Fibroblast of skin of abdomen (primary cell): ENCODE measurements around the gene PUM1.
A peak's percentile ranks its signal among the peaks of the same experiment; 100 is the strongest.

Experiments
- DNase-seq: peaks from one replicate; pipeline ENCODE4 v3.0.0-alpha.2; 2013

The PUM1 gene

DNA sequence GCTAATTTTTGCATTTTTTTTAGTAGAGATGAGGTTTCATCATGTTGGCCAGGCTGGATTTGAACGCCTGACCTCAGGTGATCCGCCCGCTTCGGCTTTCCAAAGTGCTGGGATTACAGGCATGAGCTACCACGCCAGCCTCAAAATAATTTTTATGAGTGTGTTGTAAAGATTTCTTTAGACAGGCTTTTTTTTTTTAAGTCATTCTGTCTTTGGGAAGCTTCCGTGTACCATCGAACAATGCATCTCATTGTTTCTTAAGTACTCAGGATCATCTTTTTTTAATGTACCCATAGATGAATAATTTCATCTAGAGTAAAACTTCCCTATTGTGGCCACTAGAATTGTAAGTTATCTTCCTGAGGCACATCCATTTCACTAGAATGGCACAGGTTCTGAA, 137.3 kb downstream of the PUM1 start:
- no peak for DNase-seq

DNA sequence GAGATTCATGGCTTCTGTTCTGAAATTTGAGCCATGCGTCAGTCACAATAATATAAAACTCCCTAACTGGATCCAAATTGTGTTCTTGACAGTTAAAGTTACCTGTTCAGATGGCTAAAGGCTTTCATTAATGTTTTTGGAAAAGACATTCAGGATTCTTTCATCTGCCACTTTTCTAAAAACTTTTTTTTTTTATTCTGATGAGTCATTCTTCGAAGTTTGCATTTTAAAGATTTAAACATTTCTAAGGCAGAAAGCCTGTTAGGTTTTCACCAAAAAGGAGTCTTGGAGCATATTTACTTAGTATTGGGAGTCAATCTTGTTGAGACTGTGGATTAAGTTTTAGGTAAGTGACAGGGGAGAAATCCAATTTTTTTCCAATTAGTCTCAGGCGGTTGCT, 138.1 kb downstream of the PUM1 start:
- no peak for DNase-seq

DNA sequence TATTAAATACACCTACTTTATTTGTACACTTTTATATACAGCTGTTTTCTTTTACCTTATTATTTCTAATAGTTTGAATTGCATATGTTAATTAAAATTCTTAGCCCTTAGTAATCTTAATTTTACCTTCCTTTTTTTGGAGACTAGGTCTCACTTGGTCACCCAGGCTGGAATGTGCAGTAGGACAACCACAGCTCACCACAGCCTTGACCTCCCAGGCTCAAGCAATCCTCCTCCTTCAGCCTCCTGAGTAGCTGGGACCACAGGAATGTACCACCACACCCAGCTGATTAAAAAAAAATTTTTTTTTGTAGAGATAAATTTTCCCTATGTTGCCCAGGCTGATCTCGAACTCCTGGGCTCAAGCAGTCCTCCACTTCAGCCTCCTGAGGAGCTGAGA, 141.9 kb downstream of the PUM1 start:
- DNase-seq: peak; percentile 46

DNA sequence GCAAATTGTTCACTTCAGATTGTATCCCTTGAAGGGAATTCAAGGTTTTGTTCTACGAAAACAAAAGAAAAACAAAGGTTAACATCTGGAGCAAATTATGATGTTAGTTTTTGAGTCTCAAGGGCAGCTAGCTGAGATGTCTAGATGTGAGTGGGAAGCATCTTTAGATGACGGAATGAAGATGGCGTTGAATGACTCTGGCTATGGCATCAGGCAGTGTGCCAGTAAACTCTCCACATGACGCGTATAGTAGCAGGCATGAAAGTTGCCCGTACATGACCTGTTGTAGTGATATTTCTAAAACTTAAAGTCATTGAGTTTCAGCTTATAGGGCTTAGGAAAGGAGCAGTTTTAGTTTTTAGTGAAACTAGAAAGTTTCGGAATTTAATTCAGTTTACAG, 144.7 kb downstream of the PUM1 start:
- no peak for DNase-seq

DNA sequence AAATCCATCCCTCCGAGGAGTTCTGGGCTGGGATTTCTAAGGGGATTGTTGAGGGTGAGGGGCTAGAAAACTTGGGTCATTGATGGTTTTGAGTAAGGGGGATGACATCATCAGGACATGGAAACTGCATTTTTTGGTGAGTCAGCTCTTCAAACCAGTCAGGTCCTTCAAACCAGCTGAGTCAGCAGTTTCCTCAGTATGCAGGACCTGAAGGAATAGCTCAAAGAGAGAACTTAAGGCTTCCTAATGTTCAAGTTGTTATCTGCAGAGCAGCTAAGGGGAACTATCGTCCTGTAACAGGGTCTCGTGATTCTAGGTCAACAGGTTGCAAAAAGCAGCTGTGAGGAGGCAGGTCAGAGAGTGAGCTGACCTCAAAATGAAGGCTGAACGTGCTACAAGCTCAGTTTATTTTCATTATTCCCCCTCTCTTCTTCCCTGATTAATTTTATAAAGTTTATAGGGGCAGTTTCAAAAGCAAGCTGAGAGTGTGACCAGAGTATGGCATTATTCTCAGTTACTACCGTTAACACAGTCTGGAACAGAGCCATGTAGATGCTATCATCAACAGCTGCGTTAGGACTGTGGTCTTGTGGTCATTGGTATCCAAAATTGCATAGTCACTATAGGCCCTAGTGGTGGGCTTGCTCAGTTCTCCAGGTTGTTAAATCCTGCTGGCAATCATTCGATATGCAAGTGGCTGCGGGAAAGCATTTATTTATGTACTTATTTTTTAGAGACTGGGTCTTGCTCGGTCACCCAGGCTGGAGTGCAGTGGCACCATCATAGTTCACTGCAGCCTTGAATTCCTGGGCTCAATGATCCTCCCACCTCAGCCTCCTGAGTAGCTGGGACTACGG, 146.3 kb downstream of the PUM1 start:
- peak; percentile 75 for DNase-seq

DNA sequence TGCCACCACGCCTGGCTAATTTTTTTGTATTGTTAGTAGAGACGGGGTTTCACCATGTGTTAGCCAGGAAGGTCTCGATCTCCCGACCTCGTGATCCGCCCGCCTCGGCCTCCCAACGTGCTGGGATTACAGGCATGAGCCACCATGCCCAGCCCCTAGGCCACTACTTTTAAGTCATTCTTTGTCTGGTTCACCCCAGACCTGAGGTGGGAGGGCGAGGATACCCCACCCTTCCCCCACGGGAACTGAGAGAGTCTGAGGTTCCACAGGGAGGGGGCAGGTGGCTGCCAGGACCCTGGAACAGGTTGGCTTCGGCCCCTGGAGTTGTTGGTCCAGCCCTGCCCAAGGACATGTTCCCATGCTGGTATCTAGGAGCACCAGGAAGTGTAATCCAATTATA, 149.2 kb downstream of the PUM1 start:
- no peak for DNase-seq

DNA sequence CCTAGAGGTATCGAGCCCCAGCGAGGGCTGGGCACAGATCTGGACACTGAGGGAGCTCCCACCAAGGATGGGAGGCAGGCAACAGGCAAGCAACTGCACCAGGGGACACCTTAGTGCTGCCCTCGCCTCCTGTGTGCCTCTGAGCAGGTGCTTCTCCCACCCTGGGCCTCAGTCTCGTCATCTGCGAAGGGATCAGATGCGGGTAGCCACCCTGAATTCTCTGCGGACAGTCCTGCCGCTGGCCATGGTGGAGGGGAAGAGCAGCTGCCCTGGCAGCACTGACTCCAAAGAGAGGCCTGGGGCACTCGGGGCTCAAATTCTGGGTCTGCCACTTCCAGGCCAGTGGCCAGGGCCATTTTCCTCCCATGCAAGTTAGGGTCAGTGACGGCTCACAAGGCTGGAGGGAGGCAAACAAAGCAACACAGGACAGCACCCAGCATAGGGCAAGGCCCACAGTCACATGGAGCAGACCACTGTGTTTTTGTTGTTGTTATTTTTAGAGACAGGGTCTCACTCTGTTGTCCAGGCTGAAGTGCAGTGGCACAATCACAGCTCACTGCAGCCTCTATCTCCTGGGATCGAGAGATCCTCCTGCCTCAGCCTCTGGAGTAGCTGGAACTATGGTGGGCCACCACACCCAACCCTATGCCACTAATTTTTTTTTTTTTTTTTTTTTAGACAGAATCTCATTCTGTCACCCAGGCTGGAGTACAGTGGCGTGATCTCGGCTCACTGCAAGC, 149.9 kb downstream of the PUM1 start:
- DNase-seq: no peak

DNA sequence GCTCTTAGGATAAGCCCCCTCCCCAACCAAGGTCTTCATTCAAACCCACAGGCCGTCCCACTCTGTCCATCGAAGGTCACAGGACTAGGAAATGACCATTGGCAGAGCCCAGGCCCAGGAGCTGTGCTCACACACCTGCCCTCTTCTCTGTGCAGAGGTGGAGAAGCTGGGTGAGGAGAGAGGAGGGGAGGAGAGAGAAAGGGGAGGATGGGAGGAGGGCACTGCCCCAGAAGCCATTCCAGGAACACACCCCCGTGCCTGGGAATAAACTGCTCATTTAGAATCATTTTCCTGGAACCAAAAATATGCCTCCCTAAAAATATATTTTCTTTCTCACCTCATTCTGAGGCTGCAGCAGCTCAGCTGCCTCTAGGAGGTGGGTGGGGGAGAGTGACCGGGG, 150.6 kb downstream of the PUM1 start:
- DNase-seq: no peak

DNA sequence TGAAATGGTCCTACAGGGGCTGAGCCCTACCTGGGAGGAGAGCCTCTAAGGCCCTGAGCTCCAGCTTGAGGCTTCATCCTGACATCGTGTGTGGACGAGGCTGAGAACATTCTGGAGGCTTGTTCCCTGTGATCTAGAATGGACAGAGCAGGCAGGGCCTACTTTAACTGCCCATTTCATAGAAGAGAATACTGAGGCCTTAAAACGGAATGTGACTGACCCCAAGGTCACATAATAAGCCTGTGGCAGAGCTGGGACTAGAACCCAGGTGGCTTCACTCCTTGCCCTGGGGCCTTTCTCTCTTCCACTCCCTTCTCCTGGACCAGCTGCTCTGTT, 151.0 kb downstream of the PUM1 start:
- no peak for DNase-seq

DNA sequence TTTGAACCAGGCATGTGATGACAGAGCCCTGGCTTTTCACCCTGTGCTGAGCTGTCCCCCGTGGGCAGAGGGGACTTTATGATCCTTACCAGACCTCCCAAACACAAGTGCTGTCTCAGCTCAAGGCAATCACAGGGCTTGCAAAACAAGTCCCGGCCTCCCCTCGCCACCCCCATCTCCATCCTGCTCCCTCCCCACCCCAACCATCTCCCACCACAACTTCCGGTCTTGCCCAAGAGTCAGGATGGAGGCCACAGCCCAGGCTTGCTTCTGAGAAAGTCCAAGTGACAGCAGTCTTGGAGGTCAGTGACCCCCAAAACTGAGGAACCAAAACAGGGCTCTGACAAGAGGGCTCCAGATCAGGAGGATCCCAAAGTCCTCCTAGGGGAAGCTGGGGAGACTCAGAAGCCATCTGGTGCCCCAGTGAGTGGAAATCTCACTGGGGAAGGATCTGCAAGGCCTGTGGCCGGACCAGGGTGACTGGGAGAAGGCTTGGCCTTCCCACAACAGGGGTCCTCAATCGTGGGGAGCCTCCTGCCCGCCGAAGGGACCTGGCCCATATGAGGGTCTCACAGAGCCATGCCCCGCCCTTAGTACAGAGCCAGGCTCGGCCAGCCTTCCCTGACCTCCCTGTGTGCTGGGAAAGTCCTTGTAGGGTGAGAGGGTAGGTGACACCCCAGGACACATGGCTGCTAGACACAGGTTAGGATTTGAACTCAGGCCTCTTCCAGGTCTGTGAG, 152.4 kb downstream of the PUM1 start:
- DNase-seq: no peak

DNA sequence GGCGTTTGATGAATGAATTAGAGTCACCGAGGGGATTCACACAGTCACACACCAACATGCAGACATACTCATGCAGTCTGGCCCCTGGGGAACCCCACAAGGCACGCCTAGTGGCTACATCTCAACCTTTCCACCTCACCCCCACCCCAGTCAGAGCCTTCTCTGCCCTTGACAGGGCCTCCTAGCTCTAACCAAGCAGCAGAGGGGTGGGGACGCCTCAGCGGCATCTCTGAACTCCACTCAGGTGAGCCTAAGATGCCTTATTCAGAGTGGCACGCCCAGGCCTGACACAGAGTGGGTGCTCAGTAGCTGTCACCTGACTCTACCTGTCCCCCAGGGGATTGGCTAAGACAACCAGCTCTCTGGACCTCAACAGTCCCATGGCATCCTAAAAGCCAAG, 153.3 kb downstream of the PUM1 start:
- no peak for DNase-seq

DNA sequence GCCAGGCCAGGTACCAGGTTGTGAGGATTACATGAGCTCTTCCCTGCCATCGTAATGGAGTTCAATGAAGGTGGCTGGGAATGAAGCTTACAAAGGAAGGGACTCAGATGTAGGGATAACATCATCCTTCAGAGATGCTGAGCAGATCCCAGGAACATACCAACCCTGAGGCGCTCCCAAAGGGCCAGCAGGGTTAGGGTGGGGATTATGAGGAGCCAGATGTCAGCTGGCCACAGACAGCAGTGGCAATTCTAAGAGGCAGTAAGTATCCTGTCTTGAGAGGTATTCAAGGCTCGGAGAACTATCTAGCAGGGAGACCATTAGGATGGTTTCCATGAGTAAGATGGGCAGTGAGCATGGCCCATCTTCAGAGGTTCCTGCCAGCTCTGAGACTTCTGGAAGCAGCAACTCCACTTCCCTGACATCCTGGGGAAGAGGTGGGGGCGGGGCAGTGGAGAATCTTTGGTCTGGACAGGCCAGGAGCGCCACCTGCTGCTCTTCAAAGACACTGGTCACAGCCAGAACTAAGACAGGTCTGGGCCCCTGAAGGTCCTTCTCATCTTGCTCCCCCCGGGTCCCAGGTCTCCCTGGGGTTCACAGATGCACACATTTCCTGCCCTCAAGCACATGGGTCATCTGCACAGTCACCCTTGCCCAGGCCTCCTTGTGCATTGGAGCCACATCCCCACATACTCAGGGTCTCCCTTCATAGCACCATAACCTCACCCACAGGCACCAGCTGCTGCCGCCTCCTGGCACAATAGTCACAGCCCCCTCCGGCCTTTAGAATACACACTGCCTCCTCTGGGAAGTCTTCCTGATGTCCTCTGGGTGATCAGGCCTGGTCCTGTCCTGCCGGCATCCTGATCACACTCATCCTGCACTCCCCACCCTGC, 154.2 kb downstream of the PUM1 start:
- peak; percentile 84 for DNase-seq

DNA sequence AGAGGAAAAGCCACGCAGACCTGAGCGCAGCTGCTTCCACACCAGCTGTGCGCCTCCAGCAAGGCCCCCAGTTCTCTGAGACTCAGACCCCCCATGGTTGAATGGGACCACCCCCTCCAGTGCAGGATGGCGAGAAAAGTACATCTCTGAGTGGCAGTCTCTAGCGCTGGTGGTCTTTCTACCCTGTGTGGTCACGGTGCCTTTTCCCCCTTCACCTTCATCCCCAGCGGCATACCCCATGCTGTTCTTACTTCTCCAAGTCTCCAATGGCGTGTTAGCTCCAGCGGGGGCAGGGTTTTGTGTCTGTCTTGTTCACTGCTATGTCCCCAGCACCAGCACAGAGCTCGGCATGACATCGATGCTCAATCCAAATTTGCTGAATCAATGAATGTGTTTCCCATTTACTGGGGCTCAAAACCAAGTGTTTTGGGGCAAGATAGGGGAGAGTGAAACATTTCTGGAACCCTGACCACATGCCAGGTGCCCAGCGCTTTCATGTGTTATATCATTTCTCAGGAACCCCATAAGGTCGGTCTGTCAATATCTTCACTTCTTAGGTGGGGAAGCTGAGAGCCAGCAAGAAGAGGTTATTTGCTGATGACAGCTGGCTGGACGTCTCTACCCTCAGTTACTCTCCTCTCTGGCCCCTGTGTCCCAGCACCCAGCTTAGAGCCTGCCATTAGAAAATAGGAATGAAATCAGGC, 156.0 kb downstream of the PUM1 start:
- DNase-seq: no peak

DNA sequence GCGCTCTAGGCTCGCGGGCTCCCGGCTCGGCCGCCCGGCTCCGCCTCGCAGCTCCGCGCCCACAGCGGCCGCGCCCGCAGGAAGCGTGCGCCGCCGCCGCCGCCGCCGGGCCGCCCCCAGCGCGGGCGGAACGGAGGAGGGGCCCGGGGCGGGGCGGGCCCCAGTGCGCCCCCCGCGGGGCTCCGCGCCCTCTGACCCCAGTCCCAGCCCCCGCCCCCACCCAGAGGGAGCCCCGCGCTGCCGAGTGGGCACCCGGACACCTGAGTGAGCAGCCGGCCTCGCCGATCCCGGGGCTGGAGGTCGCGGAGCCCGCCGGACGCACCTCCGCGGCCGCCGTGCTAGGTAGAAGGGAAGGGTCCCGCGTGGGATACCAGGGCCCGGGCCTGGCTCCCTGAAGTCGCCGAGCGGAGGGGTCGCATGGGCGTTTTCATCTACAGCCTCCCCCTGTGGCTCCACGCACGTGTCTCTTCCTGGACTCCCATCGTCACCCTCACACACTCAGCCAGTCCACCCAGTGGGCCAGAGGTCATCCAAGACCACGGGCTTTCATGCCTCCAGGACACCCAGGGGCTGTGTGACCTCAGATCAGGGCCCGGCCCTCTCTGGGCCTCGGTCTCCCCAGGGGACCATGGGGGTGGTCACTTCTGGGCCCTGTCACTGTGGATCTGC, 156.7 kb downstream of the PUM1 start, which contains the start of gene SDC3:
SDC3 (minus strand) TSS at position 63 of the 669 bp plus-strand sequence. CDS start 172 bp downstream, outside the sequence.
- peak; percentile 45 for DNase-seq

DNA sequence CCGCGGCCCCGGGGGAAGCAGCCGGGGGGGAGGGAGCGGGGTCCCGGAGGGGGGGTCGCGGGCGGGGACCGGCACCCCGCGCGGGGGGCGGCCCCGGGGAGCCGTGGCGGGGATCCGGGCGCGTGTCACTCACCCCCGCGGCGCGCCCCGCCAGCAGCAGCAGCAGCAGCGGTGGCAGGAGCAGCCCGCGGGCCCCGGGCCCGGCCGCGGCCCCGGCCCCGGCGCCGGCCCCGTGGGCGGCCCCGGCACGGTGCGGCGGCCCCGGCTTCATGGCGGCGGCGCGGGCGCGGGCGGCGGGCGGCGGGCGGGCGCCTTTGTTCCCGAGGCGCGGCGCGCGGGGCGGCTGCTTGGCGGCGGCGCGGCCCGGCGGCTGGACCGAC, 157.2 kb downstream of the PUM1 start:
- DNase-seq: no peak

DNA sequence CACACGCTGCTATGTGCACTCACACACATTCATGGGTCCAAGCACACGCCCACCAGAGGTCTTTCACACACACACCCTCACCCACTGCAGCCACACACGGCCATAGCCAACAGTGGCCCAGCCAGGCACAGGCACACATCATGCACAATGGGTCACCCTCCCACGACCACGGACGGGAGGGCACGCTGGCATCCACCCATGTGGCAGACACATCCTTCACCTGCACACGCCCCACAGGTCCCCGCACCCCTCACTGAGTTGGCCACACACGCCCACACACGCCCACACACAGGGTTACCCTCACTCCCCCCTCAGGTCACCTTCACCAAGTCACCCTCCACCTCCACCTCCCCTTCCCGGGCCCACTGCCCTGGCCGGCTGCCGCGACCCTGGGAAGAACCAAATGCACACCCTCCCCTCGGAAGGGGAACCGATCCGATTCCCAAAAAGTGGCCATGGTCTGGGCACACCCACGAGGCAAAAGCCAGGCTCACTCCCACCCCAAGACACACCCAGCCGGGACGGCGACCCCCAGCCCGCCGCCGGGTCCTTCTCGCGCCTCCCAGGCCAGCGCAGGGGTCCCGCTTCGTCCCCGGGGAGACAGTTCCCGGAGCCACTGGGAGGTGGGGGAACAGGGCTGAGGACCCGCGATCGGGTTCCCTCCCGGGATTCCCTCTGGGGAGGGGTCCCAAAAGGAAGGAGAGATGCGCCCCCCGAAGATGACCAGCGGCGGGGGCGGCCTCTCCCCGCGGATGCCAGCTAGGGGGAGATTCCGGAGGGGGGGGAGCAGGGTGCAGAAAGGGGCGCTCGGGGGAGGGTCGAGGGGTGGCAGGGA, 157.8 kb downstream of the PUM1 start:
- no peak for DNase-seq

DNA sequence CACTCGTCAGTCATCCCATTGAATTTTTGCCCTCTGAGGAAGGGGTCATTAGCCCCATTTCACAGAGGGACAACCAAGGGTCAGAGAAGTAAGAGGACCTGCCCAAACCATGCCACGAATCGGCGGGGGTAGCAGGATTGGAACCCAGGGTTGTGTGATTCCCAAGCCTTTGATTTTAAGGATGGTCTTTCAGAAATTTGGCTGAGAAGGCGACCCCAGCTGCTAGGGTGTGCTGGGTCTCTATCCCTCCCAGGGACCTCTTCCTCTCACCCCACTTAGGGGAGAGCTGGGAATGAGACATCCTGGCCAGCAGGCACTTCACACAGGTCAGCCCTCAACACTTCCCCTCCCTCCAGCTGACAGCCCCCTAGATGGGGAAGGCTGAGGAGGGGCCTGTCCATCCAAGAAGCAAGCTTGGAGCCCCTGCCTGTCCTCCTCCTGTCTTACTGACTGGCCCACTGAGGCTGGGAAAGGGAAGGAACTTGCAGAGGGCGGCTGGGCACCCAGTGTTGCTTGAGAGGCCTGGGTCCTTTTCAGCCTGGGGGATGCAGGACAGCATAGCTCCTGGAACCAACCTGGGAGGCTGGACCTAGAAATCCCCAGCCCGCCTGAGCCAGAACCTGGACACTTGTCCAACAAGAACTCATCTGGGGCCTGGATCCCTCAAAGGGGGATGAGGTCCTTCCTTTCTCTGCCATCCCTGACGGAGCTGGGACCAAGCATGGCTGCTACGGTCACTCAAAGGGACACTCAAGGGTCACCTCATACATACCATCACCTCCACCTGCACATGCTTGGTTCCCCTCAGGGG, 158.7 kb downstream of the PUM1 start:
- DNase-seq: no peak

DNA sequence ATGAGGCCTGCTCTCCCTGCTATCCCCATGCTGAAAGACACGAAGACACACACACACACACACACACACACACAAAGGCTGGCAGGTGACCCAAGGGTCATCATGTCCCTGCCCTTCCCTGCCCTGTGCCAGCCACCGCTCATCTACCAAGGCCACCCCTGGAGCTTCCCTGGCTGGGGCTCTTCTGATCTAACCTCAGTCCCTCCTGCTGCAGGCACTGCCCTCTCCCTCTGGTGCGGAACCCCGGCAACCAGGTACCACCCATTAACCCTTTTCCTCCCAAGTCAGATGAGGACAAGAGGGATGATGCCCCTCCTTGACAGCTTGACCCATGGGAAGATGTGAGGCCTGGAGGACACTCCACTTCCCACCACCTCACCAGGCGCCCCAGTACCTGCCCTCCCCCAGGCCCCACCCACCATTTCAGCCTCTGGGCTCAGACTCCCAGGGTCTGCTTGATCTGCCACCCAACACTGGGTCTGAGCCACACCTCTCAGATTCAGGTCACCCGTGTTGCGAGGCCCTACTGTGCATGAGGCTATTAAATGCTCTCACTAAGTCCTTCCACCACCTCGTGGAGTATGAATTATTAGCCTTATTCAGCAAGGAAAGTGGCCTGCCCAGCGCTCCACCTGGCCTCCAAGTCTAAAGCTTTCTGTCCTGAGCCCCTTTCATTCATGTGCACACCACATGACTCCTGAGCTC, 159.4 kb downstream of the PUM1 start:
- no peak for DNase-seq

DNA sequence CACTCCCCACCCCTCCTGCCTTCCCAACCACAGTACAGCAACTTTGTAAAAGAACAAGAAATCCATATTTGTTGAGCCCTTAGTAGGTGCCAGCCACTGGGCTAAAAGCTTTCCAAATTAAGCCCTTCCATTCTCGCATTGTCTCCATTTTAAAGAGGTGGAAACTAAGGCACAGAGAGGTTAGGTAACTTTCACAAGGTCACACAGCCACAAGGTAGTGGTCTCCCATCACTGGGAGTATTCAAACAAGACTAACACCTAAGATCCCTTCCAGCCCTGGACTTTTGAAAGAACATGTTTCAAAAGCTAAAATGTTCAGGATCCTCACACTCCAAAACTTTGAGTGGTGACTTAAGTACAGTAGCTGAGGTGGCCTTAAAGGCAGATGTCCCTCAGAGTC, 160.1 kb downstream of the PUM1 start:
- no peak for DNase-seq
